SK-N-SH (cell line): ENCODE data around the gene PRMT5.

Experiments
- CHD2 ChIP-seq: fragments of 150-350 bp; IDR thresholded peaks from 2 replicates; pipeline ENCODE4 v1.6.1; 2018; ENCODE audit warnings: low read length; ENCODE audit not compliant: partially characterized antibody
- CTCF ChIP-seq: fragments of 200-600 bp; sonication (generic); IDR thresholded peaks from 2 replicates; pipeline ENCODE4 v1.6.1; 2017; ENCODE audit warnings: antibody characterized with exemption, mild to moderate bottlenecking, moderate library complexity
- FOXJ3 ChIP-seq: sonication (generic); formaldehyde crosslinking; IDR thresholded peaks from 2 replicates; pipeline ENCODE4 v1.5.1; 2020; ENCODE audit warnings: mild to moderate bottlenecking, missing genetic modification reagents
- FOXM1 ChIP-seq: IDR thresholded peaks from 2 replicates; pipeline ENCODE4 v1.4.0; 2012; ENCODE audit warnings: low read depth, mild to moderate bottlenecking
- GABPA ChIP-seq: IDR thresholded peaks from 2 replicates; pipeline ENCODE4 v1.4.0; 2012; ENCODE audit warnings: low read depth, mild to moderate bottlenecking
- JUND ChIP-seq: IDR thresholded peaks from 2 replicates; pipeline ENCODE4 v1.4.0; 2012
- MXI1 ChIP-seq: IDR thresholded peaks from 2 replicates; pipeline ENCODE4 v1.6.1; 2012; ENCODE audit warnings: mild to moderate bottlenecking, low read depth, low read length, improper control_type of control experiment
- RAD21 ChIP-seq: IDR thresholded peaks from 2 replicates; pipeline ENCODE4 v1.6.1; 2012; ENCODE audit warnings: mild to moderate bottlenecking, low read length
- RFX5 ChIP-seq: IDR thresholded peaks from 2 replicates; pipeline ENCODE4 v1.6.1; 2012; ENCODE audit warnings: mild to moderate bottlenecking, improper control_type of control experiment, low read length
- SMC3 ChIP-seq: IDR thresholded peaks from 2 replicates; pipeline ENCODE4 v1.6.1; 2012; ENCODE audit warnings: low read depth, low read length, improper control_type of control experiment
- TAF1 ChIP-seq: IDR thresholded peaks from 2 replicates; pipeline ENCODE4 v1.6.1; 2012; ENCODE audit warnings: low read depth, mild to moderate bottlenecking, low read length, moderate library complexity, borderline replicate concordance
- TCF12 ChIP-seq: IDR thresholded peaks from 2 replicates; pipeline ENCODE4 v1.4.0; 2012
- TF ChIP-seq, protein P1 (sequence below): IDR thresholded peaks from 2 replicates; pipeline ENCODE4 v1.6.1; 2012; ENCODE audit warnings: mild to moderate bottlenecking, low read depth, low read length, moderate library complexity
- TF ChIP-seq, protein P2 (sequence below): IDR thresholded peaks from 2 replicates; pipeline ENCODE4; 2012

GRCh38 chr14:22952418-22952817 is 23.2 kb upstream of the PRMT5 start:
- no peak for TF ChIP-seq CTCF
- no peak for TF ChIP-seq FOXJ3 (CRISPR knock-in tag)
- TF ChIP-seq, protein P1, sequence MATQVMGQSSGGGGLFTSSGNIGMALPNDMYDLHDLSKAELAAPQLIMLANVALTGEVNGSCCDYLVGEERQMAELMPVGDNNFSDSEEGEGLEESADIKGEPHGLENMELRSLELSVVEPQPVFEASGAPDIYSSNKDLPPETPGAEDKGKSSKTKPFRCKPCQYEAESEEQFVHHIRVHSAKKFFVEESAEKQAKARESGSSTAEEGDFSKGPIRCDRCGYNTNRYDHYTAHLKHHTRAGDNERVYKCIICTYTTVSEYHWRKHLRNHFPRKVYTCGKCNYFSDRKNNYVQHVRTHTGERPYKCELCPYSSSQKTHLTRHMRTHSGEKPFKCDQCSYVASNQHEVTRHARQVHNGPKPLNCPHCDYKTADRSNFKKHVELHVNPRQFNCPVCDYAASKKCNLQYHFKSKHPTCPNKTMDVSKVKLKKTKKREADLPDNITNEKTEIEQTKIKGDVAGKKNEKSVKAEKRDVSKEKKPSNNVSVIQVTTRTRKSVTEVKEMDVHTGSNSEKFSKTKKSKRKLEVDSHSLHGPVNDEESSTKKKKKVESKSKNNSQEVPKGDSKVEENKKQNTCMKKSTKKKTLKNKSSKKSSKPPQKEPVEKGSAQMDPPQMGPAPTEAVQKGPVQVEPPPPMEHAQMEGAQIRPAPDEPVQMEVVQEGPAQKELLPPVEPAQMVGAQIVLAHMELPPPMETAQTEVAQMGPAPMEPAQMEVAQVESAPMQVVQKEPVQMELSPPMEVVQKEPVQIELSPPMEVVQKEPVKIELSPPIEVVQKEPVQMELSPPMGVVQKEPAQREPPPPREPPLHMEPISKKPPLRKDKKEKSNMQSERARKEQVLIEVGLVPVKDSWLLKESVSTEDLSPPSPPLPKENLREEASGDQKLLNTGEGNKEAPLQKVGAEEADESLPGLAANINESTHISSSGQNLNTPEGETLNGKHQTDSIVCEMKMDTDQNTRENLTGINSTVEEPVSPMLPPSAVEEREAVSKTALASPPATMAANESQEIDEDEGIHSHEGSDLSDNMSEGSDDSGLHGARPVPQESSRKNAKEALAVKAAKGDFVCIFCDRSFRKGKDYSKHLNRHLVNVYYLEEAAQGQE: no peak
- no peak for TF ChIP-seq MXI1
- TF ChIP-seq CHD2: no peak
- TF ChIP-seq, protein P2, sequence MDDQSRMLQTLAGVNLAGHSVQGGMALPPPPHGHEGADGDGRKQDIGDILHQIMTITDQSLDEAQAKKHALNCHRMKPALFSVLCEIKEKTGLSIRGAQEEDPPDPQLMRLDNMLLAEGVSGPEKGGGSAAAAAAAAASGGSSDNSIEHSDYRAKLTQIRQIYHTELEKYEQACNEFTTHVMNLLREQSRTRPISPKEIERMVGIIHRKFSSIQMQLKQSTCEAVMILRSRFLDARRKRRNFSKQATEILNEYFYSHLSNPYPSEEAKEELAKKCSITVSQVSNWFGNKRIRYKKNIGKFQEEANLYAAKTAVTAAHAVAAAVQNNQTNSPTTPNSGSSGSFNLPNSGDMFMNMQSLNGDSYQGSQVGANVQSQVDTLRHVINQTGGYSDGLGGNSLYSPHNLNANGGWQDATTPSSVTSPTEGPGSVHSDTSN: no peak
- no peak for TF ChIP-seq RAD21
- no peak for TF ChIP-seq GABPA
- TF ChIP-seq TAF1: no peak
- no peak for TF ChIP-seq JUND
- no peak for TF ChIP-seq RFX5
- no peak for TF ChIP-seq TCF12
- no peak for TF ChIP-seq SMC3
- TF ChIP-seq FOXM1: no peak
